ENCODE results near the gene SDK1.
"Not testable (repeated sequence)": the region's sequence is repeated elsewhere in the genome, so short reads cannot be mapped to it uniquely, and the experiment has no call there.

The SDK1 gene

DNA sequence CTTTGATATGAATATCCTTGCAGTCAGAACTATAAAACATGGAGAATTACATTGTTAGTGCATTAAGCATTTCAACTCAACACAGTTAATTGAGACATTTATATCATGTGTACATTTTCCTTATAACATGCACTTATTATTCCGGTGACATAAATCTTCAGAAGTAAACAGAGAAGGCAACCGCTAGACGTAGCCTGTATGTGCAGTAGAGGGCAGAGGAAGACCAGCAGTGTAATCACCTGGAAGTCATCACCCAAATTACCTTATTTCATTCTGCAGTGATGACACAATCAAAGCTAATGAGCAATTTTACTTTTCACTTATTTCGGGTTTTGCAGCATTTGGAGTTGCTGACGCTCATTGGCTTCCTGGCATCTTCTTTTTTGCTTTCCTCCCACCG is 394.6 kb downstream of the SDK1 start:
- no peaks in the 10 kb centered on the region for H3K27me3 ChIP-seq (ENCODE audit: control insufficient read depth in 1 of 2, insufficient read depth in 2 of 2, low read length in 2 of 2)
- H3K4me1 ChIP-seq (ENCODE audit: control insufficient read depth, insufficient read depth, low read length), result no peaks in the 10 kb centered on the region
- no peak overlapping the region for H3K9ac ChIP-seq (ENCODE audit: low read length in 2 of 2)
- no peaks in the 10 kb centered on the region for H3K9me3 ChIP-seq (ENCODE audit: control insufficient read depth in 2 of 2, low read length in 2 of 2)
- H3K4me3 ChIP-seq (ENCODE audit: low read length in 2 of 2), result no peak overlapping the region
- no peak overlapping the region for H3K27ac ChIP-seq (ENCODE audit: low read length)
- no peaks in the 10 kb centered on the region for H3K36me3 ChIP-seq (ENCODE audit: control insufficient read depth in 2 of 2, insufficient read depth in 2 of 2, low read length in 2 of 2)

DNA sequence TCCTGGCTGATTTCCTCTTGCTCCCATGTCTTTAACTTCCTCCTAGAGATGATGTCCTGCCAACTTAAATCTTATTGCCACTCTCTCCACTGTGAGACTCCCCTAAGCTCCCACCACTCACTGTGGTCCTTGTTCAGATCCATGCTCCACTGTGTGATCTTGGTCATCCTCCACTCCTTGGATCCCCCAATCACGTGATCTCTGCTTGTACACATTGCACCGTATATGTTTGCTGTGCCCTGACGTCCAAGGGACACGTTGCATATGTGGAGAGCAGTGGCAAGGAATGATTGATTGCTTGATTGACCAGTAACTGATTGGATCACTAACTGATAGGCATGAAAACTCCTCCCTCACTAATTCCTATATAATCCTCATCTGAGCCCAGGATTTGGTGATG is 395.1 kb downstream of the SDK1 start:
- H3K36me3 ChIP-seq (ENCODE audit: control insufficient read depth in 2 of 2, insufficient read depth in 2 of 2, low read length in 2 of 2), result no peaks in the 10 kb centered on the region
- H3K27ac ChIP-seq (ENCODE audit: low read length), result no peak overlapping the region
- no peak overlapping the region for H3K9ac ChIP-seq (ENCODE audit: low read length in 2 of 2)
- H3K27me3 ChIP-seq (ENCODE audit: control insufficient read depth in 1 of 2, insufficient read depth in 2 of 2, low read length in 2 of 2), result no peaks in the 10 kb centered on the region
- H3K4me1 ChIP-seq (ENCODE audit: control insufficient read depth, insufficient read depth, low read length), result no peaks in the 10 kb centered on the region
- H3K4me3 ChIP-seq (ENCODE audit: low read length in 2 of 2), result no peak overlapping the region
- no peaks in the 10 kb centered on the region for H3K9me3 ChIP-seq (ENCODE audit: control insufficient read depth in 2 of 2, low read length in 2 of 2)

DNA sequence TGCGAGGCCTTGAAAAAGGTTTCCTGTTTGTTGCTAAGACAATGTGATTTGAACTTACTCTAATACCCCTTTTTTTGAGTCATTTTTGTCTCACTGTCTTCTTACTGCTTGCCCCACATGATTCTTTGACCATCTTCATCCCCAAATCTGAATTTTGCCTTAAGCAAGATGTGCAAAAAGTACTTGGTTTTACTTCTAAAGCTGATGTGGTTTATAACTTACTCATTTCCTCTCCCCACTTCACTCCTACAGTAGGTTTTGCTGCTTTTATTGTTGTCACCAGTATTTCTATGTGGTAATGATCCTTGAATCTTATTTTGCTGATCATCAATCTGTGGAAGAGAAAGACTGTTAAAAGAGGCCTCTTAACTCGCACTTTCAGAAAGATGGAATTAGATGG is 396.4 kb downstream of the SDK1 start:
- no peaks in the 10 kb centered on the region for H3K4me1 ChIP-seq (ENCODE audit: control insufficient read depth, insufficient read depth, low read length)
- H3K27me3 ChIP-seq (ENCODE audit: control insufficient read depth in 1 of 2, insufficient read depth in 2 of 2, low read length in 2 of 2), result no peaks in the 10 kb centered on the region
- H3K36me3 ChIP-seq (ENCODE audit: control insufficient read depth in 2 of 2, insufficient read depth in 2 of 2, low read length in 2 of 2), result no peaks in the 10 kb centered on the region
- no peak overlapping the region for H3K27ac ChIP-seq (ENCODE audit: low read length)
- H3K9me3 ChIP-seq (ENCODE audit: control insufficient read depth in 2 of 2, low read length in 2 of 2), result no peaks in the 10 kb centered on the region
- no peak overlapping the region for H3K4me3 ChIP-seq (ENCODE audit: low read length in 2 of 2)
- H3K9ac ChIP-seq (ENCODE audit: low read length in 2 of 2), result no peak overlapping the region

DNA sequence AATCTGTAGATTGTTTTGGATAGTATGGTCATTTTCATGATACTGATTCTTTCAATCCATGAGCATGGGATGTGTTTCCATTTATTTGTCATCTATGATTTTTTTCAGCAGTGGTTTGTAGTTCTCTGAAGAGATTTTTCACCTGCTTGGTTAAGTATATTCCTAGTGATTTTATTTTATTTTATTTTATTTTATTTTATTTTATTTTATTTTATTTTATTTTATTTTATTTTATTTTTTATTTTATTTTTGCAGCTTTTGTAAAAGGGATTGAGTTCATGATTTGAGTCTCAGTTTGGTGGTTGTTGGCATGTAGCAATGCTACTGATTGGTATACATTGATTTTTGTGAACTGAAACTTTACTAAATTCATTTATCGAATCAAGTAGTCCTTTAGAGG is 404.2 kb downstream of the SDK1 start:
- Histone ChIP-seq H3K27me3 (ENCODE audit: control insufficient read depth in 1 of 2, insufficient read depth in 2 of 2, low read length in 2 of 2) (no peaks in the 10 kb centered on the region), H3K4me1 (ENCODE audit: control insufficient read depth, insufficient read depth, low read length) (no peaks in the 10 kb centered on the region), H3K9ac (ENCODE audit: low read length in 2 of 2) (no peak overlapping the region), H3K36me3 (ENCODE audit: control insufficient read depth in 2 of 2, insufficient read depth in 2 of 2, low read length in 2 of 2) (no peaks in the 10 kb centered on the region), H3K9me3 (ENCODE audit: control insufficient read depth in 2 of 2, low read length in 2 of 2) (peaks cover 0 to 5% of the 10 kb centered on the region in 2 donors), H3K27ac (ENCODE audit: low read length) (no peak overlapping the region), H3K4me3 (ENCODE audit: low read length in 2 of 2) (no peak overlapping the region)

DNA sequence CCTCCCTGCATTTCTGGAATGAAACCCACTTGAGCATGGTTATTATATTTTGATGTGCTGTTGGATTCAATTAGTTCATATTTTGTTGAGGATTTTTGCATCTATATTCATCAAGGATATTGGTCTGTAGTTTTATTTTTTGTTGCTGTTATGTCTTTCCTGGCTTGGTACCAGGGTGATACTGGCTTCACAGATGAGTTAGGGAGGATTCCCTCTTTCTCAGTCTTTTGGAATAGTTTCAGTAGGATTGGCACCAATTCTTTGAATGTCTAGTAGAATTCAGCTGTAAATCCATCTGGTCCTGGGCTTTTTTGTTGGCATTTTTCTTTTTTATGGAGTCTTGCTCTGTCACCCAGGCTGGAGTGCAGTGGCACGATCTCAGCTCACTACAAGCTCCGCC is 405.0 kb downstream of the SDK1 start:
- not testable (repeated sequence) for H3K9ac ChIP-seq (ENCODE audit: low read length in 2 of 2); H3K27ac ChIP-seq (ENCODE audit: low read length); H3K27me3 ChIP-seq (ENCODE audit: control insufficient read depth in 1 of 2, insufficient read depth in 2 of 2, low read length in 2 of 2); H3K36me3 ChIP-seq (ENCODE audit: control insufficient read depth in 2 of 2, insufficient read depth in 2 of 2, low read length in 2 of 2); H3K4me1 ChIP-seq (ENCODE audit: control insufficient read depth, insufficient read depth, low read length); H3K4me3 ChIP-seq (ENCODE audit: low read length in 2 of 2); H3K9me3 ChIP-seq (ENCODE audit: control insufficient read depth in 2 of 2, low read length in 2 of 2)

DNA sequence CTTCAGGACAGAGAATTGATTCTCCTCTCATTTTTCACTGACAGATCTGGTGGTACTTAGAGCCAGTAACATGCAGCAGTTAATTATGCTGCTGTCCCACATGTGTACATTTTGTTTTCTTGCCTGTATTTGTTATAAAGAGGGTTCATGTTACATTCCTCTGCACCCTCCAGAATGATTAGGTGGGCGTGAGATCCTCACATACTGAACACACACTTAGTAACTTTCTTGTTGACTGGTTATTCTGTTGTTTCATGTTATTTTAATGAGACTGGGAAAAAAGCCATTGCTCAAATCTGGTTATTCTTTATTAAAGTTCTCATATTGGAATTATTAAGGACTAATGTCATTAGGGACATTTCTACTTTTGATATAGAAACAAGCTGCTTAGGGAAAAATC is 409.1 kb downstream of the SDK1 start:
- Histone ChIP-seq H3K9ac (ENCODE audit: low read length in 2 of 2) (no peak overlapping the region), H3K4me3 (ENCODE audit: low read length in 2 of 2) (no peak overlapping the region), H3K36me3 (ENCODE audit: control insufficient read depth in 2 of 2, insufficient read depth in 2 of 2, low read length in 2 of 2) (no peaks in the 10 kb centered on the region), H3K4me1 (ENCODE audit: control insufficient read depth, insufficient read depth, low read length) (no peaks in the 10 kb centered on the region), H3K27ac (ENCODE audit: low read length) (no peak overlapping the region), H3K9me3 (ENCODE audit: control insufficient read depth in 2 of 2, low read length in 2 of 2) (peaks cover 0 to 5% of the 10 kb centered on the region in 2 donors), H3K27me3 (ENCODE audit: control insufficient read depth in 1 of 2, insufficient read depth in 2 of 2, low read length in 2 of 2) (no peaks in the 10 kb centered on the region)

DNA sequence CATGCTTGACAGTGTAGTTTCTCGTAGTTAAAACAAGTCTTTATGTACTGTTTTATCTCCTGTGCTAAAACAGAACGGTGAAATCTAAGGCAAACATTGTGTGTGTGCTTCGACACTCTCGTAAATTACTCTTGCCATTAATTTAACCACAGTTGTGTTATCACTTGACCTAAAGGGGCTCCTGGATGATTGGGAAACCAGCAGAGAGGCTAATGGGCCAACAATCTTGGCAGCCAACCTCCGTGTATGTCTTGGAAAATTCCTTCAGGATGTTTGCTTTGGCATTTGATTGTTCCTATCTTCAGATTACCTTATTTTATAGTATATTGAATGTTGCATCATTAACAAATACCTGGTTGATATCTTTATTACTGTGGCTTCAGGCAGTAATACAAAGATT is 409.5 kb downstream of the SDK1 start:
- Histone ChIP-seq H3K4me3 (ENCODE audit: low read length in 2 of 2) (no peak overlapping the region), H3K27me3 (ENCODE audit: control insufficient read depth in 1 of 2, insufficient read depth in 2 of 2, low read length in 2 of 2) (no peaks in the 10 kb centered on the region), H3K9ac (ENCODE audit: low read length in 2 of 2) (no peak overlapping the region), H3K4me1 (ENCODE audit: control insufficient read depth, insufficient read depth, low read length) (no peaks in the 10 kb centered on the region), H3K27ac (ENCODE audit: low read length) (no peak overlapping the region), H3K9me3 (ENCODE audit: control insufficient read depth in 2 of 2, low read length in 2 of 2) (peaks cover 0 to 5% of the 10 kb centered on the region in 2 donors), H3K36me3 (ENCODE audit: control insufficient read depth in 2 of 2, insufficient read depth in 2 of 2, low read length in 2 of 2) (no peaks in the 10 kb centered on the region)

DNA sequence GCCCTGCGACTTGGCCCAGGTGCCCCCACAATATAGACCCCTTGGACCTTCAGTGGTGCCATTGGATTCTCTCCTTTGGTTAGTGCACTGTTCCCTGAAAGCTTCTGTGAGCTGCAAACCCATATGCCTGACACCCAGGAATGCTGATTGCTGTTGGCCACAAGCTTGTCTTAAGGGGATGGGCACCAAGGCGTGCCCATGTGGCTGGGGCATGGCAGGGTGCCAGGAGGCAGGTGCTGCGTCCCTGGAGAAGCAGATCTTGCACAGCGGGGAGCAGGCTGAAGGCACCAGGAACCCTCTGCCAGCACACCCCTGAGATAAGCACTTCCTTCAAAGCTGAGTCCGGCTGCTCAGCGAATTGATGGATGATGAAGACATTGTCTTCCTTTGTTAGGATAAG is 411.8 kb downstream of the SDK1 start:
- Histone ChIP-seq H3K36me3 (ENCODE audit: control insufficient read depth in 2 of 2, insufficient read depth in 2 of 2, low read length in 2 of 2) (no peaks in the 10 kb centered on the region), H3K4me1 (ENCODE audit: control insufficient read depth, insufficient read depth, low read length) (no peaks in the 10 kb centered on the region), H3K9ac (ENCODE audit: low read length in 2 of 2) (no peak overlapping the region), H3K4me3 (ENCODE audit: low read length in 2 of 2) (no peak overlapping the region), H3K27ac (ENCODE audit: low read length) (no peak overlapping the region), H3K9me3 (ENCODE audit: control insufficient read depth in 2 of 2, low read length in 2 of 2) (peaks cover 0 to 5% of the 10 kb centered on the region in 2 donors), H3K27me3 (ENCODE audit: control insufficient read depth in 1 of 2, insufficient read depth in 2 of 2, low read length in 2 of 2) (no peaks in the 10 kb centered on the region)

DNA sequence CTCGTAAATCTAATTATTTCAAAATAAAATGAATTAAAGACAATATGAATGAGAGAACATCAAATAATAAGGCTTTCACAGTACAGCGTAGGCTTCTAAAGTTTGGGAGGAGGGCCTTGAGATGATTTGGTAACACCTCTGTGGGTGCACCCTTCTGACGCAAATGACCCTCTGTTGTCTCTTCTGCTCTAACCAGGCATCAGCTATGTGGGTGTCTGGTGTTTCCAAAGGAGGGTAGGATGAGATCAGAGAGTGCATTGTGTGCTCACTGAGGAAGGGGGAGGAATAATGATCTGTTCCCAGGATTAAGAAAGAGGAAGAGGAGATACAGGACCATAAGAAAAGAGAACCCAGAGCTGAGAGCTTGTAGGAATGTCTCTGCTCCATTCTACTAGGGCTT is 420.4 kb downstream of the SDK1 start:
- Histone ChIP-seq H3K9ac (ENCODE audit: low read length in 2 of 2) (no peak overlapping the region), H3K4me1 (ENCODE audit: control insufficient read depth, insufficient read depth, low read length) (peaks cover 2% of the 10 kb centered on the region), H3K27me3 (ENCODE audit: control insufficient read depth in 1 of 2, insufficient read depth in 2 of 2, low read length in 2 of 2) (no peaks in the 10 kb centered on the region), H3K9me3 (ENCODE audit: control insufficient read depth in 2 of 2, low read length in 2 of 2) (no peaks in the 10 kb centered on the region), H3K27ac (ENCODE audit: low read length) (no peak overlapping the region), H3K36me3 (ENCODE audit: control insufficient read depth in 2 of 2, insufficient read depth in 2 of 2, low read length in 2 of 2) (no peaks in the 10 kb centered on the region), H3K4me3 (ENCODE audit: low read length in 2 of 2) (no peak overlapping the region)

DNA sequence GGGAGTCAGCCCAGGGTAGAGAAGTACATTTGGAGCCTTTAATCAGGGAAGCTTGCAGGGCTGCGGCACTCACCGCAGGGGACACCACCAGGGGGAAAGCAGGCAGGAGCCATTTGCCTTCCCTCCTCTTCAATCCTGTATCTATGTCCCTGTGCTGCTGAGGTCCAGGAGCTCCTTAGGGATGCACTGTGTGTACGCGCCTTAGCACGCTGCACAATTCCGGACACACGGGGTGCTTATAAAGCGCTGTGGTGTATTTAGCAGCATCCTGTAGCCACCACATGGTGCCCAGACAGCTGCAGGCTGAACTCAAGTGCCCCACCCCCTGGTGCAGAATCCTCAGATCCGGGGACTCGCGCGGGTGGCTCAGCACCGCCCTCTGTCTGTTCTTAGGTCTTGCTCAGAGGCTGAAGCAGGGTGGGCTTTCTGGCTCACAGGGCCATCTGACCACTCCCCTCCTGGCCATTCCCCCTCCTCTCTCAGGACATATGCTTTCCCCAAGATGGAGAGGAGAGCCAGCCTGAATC is 421.4 kb downstream of the SDK1 start:
- Histone ChIP-seq H3K4me3 (ENCODE audit: low read length in 2 of 2) (no peak overlapping the region), H3K4me1 (ENCODE audit: control insufficient read depth, insufficient read depth, low read length) (peaks cover 2% of the 10 kb centered on the region), H3K27me3 (ENCODE audit: control insufficient read depth in 1 of 2, insufficient read depth in 2 of 2, low read length in 2 of 2) (no peaks in the 10 kb centered on the region), H3K9me3 (ENCODE audit: control insufficient read depth in 2 of 2, low read length in 2 of 2) (no peaks in the 10 kb centered on the region), H3K9ac (ENCODE audit: low read length in 2 of 2) (no peak overlapping the region), H3K27ac (ENCODE audit: low read length) (no peak overlapping the region), H3K36me3 (ENCODE audit: control insufficient read depth in 2 of 2, insufficient read depth in 2 of 2, low read length in 2 of 2) (no peaks in the 10 kb centered on the region)

GRCh38 chr7:3725155-3726059 is 424.4 kb downstream of the SDK1 start:
- no peak overlapping the region for H3K9ac ChIP-seq (ENCODE audit: low read length in 2 of 2)
- no peak overlapping the region for H3K27ac ChIP-seq (ENCODE audit: low read length)
- H3K4me3 ChIP-seq (ENCODE audit: low read length in 2 of 2), result no peak overlapping the region
- H3K36me3 ChIP-seq (ENCODE audit: control insufficient read depth in 2 of 2, insufficient read depth in 2 of 2, low read length in 2 of 2), result no peaks in the 10 kb centered on the region
- H3K4me1 ChIP-seq (ENCODE audit: control insufficient read depth, insufficient read depth, low read length), result peaks cover 2% of the 10 kb centered on the region
- H3K9me3 ChIP-seq (ENCODE audit: control insufficient read depth in 2 of 2, low read length in 2 of 2), result peaks cover 0 to under 1% of the 10 kb centered on the region in 2 donors
- H3K27me3 ChIP-seq (ENCODE audit: control insufficient read depth in 1 of 2, insufficient read depth in 2 of 2, low read length in 2 of 2), result no peaks in the 10 kb centered on the region

Measured in stomach smooth muscle (tissue), 2 donors.